ENCODE results near the gene DELE1.

DELE1 gene

GRCh38 chr5:141958546-141959172, 35.0 kb downstream of the DELE1 start:
- no peak for DNase-seq (ENCODE audit: low read depth)

- DNase-seq (ENCODE audit: low read depth): no peak
Measured at GRCh38 chr5:141960018-141960417, 36.3 kb downstream of the DELE1 start.

GRCh38 chr5:141960449-141961323, 37.0 kb downstream of the DELE1 start:
- DNase-seq (ENCODE audit: low read depth): peak; percentile 73

- no peak for DNase-seq (ENCODE audit: low read depth)
Measured at GRCh38 chr5:141961466-141961865, 37.8 kb downstream of the DELE1 start.

GRCh38 chr5:141963701-141964100, 40.0 kb downstream of the DELE1 start:
- DNase-seq (ENCODE audit: low read depth): no peak

GRCh38 chr5:141965071-141965470, 41.4 kb downstream of the DELE1 start:
- no peak for DNase-seq (ENCODE audit: low read depth)

- no peak for DNase-seq (ENCODE audit: low read depth)
Measured at GRCh38 chr5:141966275-141966962, 42.7 kb downstream of the DELE1 start.

- no peak for DNase-seq (ENCODE audit: low read depth)
Measured at GRCh38 chr5:141966963-141967333, 43.3 kb downstream of the DELE1 start.

- DNase-seq (ENCODE audit: low read depth): peak; percentile 86
Measured at GRCh38 chr5:141968914-141969608, 45.4 kb downstream of the DELE1 start, which contains the start of gene RNF14. TSS of gene RNF14 (plus strand) at chr5:141969105. CDS start at chr5:141973589, 4,484 bp downstream.

GRCh38 chr5:141969783-141970771, 46.4 kb downstream of the DELE1 start:
- no peak for DNase-seq (ENCODE audit: low read depth)

- no peak for DNase-seq (ENCODE audit: low read depth)
Measured at GRCh38 chr5:141973871-141974595, 50.4 kb downstream of the DELE1 start.

GRCh38 chr5:141976176-141976575, 52.5 kb downstream of the DELE1 start:
- DNase-seq (ENCODE audit: low read depth): no peak

- DNase-seq (ENCODE audit: low read depth): no peak
Measured at GRCh38 chr5:141978389-141978788, 54.7 kb downstream of the DELE1 start.

- DNase-seq (ENCODE audit: low read depth): no peak
Measured at GRCh38 chr5:141982626-141983025, 59.0 kb downstream of the DELE1 start.

- DNase-seq (ENCODE audit: low read depth): no peak
Measured at GRCh38 chr5:141986072-141986471, 62.4 kb downstream of the DELE1 start.

GRCh38 chr5:141989720-141990119, 66.0 kb downstream of the DELE1 start:
- no peak for DNase-seq (ENCODE audit: low read depth)

All from stimulated activated CD8-positive, alpha-beta memory T cell treated with anti-CD3 and anti-CD28 coated beads, Interleukin-15, amount 100 ng/mL, for 24 hours (primary cell).